SK-MEL-5 (cell line): ENCODE data around the gene SPINK8. TPM values are rescaled to one million over a fixed set of nuclear protein-coding genes. Genes with fewer than 3 reads are reported as not detected.

Experiments used
- DNase-seq: peaks from one replicate; pipeline ENCODE4 v3.0.0-alpha.2; 2016; ENCODE audit warnings: low read depth, low spot score
- in situ Hi-C: cut with HindIII; loops from 2 replicates; pipeline ENCODE4 v1.10.0; 2016; ENCODE audit warnings: low sequenced_read_pairs, high pct_unique_total_duplicates, low pct_unique_long_range_greater_than_20kb
- small RNA-seq, 2 experiments: library from RNA; depleted of rRNA; stranded (forward); fragments of <200 nt; gene quantifications; one replicate each; pipeline ENCODE3, GENCODE V24; 2014
- total RNA-seq: library from RNA; depleted of rRNA; stranded (reverse); fragments of >200 nt; shearing (Covaris generic); gene quantifications from 2 replicates; pipeline ENCODE4 v1.2.3, GENCODE V29; 2014; rRNA removed

Gene SPINK8
- total RNA-seq, 1 experiment from 2014 or later, result not detected

- in situ Hi-C loops, result no loop called here
- DNase-seq, result no peak
These were observed 65.0 kb downstream of the SPINK8 start for GRCh38 chr3:48268381-48268935.

- in situ Hi-C loops, result no loop called here
- DNase-seq, result no peak
These were observed 65.7 kb downstream of the SPINK8 start for GRCh38 chr3:48267782-48268181.

DNA sequence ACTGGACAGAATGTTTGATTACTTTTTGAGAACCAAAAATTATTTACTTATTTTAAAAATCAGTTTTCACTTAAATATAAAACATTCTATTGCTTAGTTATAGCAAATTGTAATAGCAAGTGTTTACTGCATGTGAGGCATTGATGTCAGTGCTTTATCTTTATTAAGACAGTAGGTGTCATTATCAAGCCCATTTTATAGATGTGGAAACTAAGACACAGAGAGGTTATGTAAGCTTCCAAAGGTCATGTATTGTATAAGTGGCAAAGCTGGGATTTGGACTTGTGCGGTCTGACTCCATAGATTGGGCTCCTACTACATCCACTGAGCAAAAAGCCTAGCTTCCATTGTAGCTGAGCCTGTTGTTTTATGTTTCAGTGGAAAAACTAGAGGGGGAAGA, 74.9 kb downstream of the SPINK8 start:
- no peak for DNase-seq
- in situ Hi-C loops, result no loop called here

Small RNA genes within 50 kb of the gene (small RNA-seq; reads per million reads assigned to genes)
- gene MIR2115, result 0.02 to 0.29 reads per million in 2 experiments
- gene RF00019, result 0 reads per million in 2 experiments
- 0 to 0.19 reads per million in 2 experiments for gene RN7SL321P

Other genes with a start within 250 kb of the SPINK8 start
- 14.9 and 16.1 TPM in 2 replicates for gene CDC25A, start 145.2 kb downstream of the SPINK8 start, total RNA-seq
- gene CAMP, start 110.2 kb downstream of the SPINK8 start, total RNA-seq, result 1.1 TPM in 1 of 2 replicates, not detected in the other
- gene ZNF589, start 92.6 kb downstream of the SPINK8 start, total RNA-seq, result 8.9 and 9.8 TPM in 2 replicates
- 25.5 and 32.7 TPM in 2 replicates for gene NME6, start 32.3 kb downstream of the SPINK8 start, total RNA-seq
- not detected in 2 replicates for gene FBXW12, start 38.6 kb upstream of the SPINK8 start, total RNA-seq
- gene PLXNB1, start 96.4 kb upstream of the SPINK8 start, total RNA-seq, result 4.9 and 7.4 TPM in 2 replicates
- gene CCDC51, start 106.5 kb upstream of the SPINK8 start, total RNA-seq, result 41.6 and 43.8 TPM in 2 replicates
- 412 and 439 TPM in 2 replicates for gene TMA7, start 106.6 kb upstream of the SPINK8 start, total RNA-seq
- gene ATRIP, start 113.1 kb upstream of the SPINK8 start, total RNA-seq, result 5.5 and 7.7 TPM in 2 replicates
- gene SHISA5, start 170.5 kb upstream of the SPINK8 start, total RNA-seq, result 120 and 131 TPM in 2 replicates
- gene PFKFB4, start 223.1 kb upstream of the SPINK8 start, total RNA-seq, result 39.3 and 44.7 TPM in 2 replicates
- 14.9 and 18.8 TPM in 2 replicates for gene UCN2, start 230.1 kb upstream of the SPINK8 start, total RNA-seq